C4-2B (cell line): Measurements from ENCODE around the gene CPLX1.

Source experiments
- H3K27ac ChIP-seq: fragments of 450-650 bp; 2 replicates; pipeline ENCODE4 v1.5.1; 2017
- ZFX ChIP-seq: fragments of 450-650 bp; IDR thresholded peaks from 2 replicates; pipeline ENCODE4 v1.6.1; 2017
- TF ChIP-seq, protein P1 (sequence below): fragments of 450-650 bp; conservative IDR thresholded peaks from 2 replicates; pipeline ENCODE4 v1.5.1; 2017; ENCODE audit warnings: mild to moderate bottlenecking

Gene CPLX1

DNA sequence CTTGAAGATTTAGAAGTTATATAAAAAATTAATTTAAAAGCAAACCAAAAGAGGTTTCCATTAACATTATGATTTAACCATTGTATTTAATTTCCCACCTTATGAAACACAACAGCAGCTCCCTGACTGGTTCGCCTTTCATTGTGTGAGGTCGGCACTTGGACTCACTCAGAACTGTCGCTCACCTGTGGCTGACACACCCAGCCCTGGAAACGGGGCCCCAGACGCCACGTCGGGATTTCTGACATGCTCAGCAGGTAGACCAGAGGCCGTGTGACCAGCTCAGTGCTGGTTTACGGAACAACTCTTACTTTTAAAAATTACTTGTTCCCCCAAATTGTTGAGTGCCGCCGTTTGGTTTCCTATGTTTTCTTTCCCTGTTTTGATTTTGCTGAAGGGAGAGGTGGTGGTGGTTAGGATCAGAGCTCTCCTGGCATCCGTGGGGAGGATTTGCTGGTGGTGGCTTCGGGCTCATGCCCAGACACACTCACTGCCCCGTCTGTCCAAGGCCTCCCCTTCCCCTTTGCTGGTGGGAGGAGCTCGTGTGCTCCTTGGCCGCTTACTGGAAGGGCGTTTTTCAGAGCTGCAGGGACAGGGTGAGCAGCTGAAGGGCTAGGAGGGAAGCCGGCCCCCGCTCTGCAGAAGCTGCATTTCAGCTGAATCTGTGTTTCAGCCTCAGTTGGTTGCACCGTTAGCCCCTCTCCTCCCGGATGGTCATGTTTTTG lies 59.2 kb downstream of the CPLX1 start:
- H3K27ac ChIP-seq = 0 out of 2 replicates have a peak overlapping the region, but pooled peaks have one; percentile 4
- TF ChIP-seq, protein P1, sequence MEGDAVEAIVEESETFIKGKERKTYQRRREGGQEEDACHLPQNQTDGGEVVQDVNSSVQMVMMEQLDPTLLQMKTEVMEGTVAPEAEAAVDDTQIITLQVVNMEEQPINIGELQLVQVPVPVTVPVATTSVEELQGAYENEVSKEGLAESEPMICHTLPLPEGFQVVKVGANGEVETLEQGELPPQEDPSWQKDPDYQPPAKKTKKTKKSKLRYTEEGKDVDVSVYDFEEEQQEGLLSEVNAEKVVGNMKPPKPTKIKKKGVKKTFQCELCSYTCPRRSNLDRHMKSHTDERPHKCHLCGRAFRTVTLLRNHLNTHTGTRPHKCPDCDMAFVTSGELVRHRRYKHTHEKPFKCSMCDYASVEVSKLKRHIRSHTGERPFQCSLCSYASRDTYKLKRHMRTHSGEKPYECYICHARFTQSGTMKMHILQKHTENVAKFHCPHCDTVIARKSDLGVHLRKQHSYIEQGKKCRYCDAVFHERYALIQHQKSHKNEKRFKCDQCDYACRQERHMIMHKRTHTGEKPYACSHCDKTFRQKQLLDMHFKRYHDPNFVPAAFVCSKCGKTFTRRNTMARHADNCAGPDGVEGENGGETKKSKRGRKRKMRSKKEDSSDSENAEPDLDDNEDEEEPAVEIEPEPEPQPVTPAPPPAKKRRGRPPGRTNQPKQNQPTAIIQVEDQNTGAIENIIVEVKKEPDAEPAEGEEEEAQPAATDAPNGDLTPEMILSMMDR = no peak
- no peak for TF ChIP-seq ZFX

DNA sequence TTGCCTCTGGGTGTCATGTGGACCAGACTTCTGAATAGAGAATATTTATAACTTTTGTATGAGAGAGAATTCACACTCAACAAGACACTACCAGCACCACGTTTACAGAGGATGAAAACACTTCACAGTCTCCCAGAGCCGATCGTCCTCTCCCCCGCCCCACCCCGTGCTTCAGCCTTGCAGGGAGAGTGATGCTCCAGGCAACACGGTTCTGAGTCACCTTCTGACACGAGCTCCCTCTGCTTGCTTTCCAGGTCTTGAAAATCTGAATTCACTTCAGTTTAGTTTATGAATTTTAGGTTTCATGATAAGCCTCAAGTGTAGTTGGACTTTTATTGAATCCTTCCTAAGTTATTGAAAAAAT lies 59.8 kb downstream of the CPLX1 start:
- H3K27ac ChIP-seq = no peak overlapping the region
- no peak for TF ChIP-seq ZFX
- TF ChIP-seq, protein P1 = no peak

DNA sequence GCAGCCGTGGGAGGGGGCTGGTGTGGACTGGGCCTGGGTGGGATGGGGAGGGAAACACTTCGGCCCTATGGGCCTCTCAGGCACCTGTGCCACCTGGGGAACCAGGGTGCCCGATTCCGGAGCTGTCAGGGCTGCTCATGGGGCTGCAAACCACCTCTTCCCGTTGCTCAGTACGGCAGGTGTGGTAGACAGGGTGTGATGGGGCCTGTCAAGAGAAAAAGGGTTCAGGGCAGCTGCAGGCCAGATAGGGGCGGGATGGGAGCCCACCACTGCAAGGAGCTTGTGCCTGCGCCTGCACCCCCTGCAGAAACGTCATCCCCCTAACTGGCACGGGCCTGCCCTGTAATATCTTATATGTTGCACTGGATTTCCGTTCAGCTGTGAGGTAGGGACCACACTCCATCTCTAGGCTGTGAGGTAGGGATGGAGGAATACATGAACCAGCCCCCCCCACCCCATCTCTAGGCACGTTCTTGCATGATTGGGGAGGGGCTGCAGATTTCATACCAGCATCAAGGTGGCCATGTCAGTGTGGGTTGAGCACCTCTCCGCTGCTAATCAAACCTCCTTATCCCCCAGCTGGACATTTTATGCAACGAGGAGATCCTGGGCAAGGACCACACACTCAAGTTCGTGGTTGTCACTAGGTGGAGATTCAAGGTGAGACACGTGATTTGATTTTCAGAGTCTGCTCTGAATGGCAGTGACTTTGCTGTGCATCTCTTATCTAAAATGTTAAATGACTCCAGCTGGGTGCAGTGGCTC lies 61.3 kb downstream of the CPLX1 start:
- TF ChIP-seq, protein P1 = no peak
- TF ChIP-seq ZFX = no peak
- H3K27ac ChIP-seq = no peak overlapping the region

DNA sequence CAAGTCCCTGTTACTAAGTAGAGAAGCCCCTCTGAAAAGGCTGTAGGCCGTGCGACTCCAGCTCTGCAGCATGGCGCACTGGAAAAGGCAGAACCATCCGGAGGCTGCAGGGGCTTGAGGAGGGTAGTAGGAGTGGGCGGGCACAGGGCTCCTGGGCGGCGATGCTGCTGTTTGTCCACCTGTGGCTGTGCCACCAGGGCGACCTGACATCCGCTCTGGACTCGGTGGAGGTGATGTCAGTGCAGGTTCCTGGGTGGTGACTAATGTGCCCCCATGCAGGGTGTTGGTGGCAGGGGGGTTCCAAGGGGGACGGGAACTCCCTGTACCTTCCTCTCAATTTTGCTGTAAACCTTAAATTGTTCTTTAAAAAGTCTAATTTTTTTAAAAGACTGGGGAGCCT lies 62.0 kb downstream of the CPLX1 start:
- TF ChIP-seq ZFX = no peak
- TF ChIP-seq, protein P1 = no peak
- H3K27ac ChIP-seq = no peak overlapping the region

DNA sequence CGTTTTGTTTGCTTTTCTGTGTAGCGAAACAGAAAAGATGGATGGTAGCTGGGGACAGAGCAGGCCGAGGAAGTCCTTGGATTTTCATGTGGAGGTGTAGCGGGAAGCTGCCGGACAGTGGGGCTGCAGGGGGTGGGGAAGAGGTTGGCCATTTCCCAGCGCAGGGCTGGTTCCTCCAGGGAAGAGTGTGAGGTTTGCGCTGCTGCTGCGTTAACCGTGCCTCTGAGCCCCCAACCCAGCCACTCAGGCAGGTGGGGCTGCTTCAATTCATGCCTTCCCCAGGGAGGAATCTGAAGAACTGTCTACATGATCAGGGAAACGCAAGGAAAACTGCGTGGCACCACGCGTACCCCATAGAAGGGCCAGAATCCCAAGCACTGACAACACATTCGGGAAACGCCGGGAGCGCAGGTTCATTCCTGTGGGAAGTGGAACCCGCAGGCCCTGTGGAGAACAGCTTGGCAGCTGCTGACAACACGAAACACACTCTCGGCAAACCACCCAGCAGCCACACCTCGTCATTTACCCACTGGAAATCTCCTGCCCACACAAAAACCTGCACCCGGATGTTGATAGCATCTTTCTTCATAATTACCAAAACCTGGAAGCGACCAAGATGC lies 62.6 kb downstream of the CPLX1 start:
- no peak for TF ChIP-seq ZFX
- TF ChIP-seq, protein P1 = no peak
- no peak overlapping the region for H3K27ac ChIP-seq

DNA sequence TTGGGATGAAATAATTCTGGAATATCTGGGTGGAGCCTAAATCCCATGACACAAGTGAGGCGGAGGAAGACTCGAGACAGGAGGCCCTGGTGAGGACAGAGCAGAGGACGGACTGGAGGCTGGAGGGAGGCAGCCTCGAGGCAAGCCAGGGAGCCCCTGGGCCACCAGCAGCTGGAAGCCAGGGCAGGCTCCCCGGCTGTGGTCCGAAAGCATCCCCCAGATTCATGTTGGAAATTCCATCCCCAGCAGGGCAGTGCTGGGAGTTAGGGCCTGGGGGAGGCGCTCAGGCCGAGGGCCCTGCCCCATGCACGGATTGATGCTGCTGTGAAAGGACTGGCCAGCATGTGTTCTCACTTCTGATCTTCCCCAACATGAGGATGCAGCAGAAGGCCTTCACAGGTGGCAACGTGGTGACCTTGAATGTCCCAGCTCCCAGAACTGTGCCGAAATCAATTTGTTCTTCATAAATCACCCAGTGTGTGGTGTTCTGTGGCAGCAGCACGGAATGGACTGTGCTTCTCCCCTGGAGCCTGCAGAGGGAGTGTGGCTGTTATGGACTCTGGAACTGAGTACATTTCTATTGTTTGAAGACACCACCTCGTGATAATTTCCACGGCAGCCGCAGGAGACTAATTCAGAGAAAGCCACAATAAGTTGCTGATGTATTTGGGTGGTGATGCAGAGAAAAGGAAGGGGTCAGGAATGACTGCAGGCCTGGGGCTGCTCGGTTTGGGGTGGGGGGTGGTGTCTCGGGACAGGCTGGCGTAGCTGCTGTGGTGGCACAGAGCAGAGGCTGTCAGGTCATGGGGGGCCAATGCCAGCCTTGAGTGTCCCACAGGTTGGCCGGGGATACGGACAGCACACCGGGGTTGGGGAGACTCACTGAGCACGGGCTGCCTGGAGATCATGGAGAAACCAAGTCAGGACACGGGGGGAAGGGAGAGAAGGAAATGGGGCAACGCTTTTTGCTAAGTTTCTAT lies 63.4 kb downstream of the CPLX1 start:
- TF ChIP-seq ZFX = no peak
- TF ChIP-seq, protein P1 = no peak; the same call in 1 of the 2 replicates
- no peak overlapping the region for H3K27ac ChIP-seq
